T-helper 22 cell (primary cell): ENCODE measurements around the gene CLPX.
"Not testable (repeated sequence)": the region's sequence is repeated elsewhere in the genome, so short reads cannot be mapped to it uniquely, and the experiment has no call there.

Experiments
- DNase-seq: peaks from one replicate; pipeline ENCODE4 v3.0.0-alpha.2; 2020; ENCODE audit warnings: low read depth

Gene CLPX

GRCh38 chr15:65165875-65166274 is 19.3 kb downstream of the CLPX start:
- DNase-seq = no peak

- DNase-seq = no peak
Measured at GRCh38 chr15:65164139-65164538, 21.0 kb downstream of the CLPX start.

GRCh38 chr15:65163041-65163440 is 22.1 kb downstream of the CLPX start:
- DNase-seq = no peak

- DNase-seq = no peak
Measured at GRCh38 chr15:65156692-65157091, 28.4 kb downstream of the CLPX start.

GRCh38 chr15:65154720-65155119 is 30.4 kb downstream of the CLPX start:
- no peak for DNase-seq

GRCh38 chr15:65147902-65148301 is 37.2 kb downstream of the CLPX start:
- DNase-seq = no peak

- no peak for DNase-seq
Measured at GRCh38 chr15:65146438-65146837, 38.7 kb downstream of the CLPX start.

GRCh38 chr15:65138631-65139030 is 46.5 kb downstream of the CLPX start:
- DNase-seq = not testable (repeated sequence)

GRCh38 chr15:65137893-65138292 is 47.2 kb downstream of the CLPX start:
- DNase-seq = not testable (repeated sequence)

GRCh38 chr15:65137089-65137488 is 48.1 kb downstream of the CLPX start:
- DNase-seq = not testable (repeated sequence)

- DNase-seq = no peak
Measured at GRCh38 chr15:65134538-65134937, 50.6 kb downstream of the CLPX start.

GRCh38 chr15:65133548-65134200 is 51.5 kb downstream of the CLPX start, which contains the start of gene PDCD7:
Gene PDCD7 (minus strand): TSS chr15:65133808. CDS start chr15:65133781, 27 bp downstream.
- peak; percentile 71 for DNase-seq

- DNase-seq = no peak
Measured at GRCh38 chr15:65132878-65133547, 52.1 kb downstream of the CLPX start.

GRCh38 chr15:65130941-65131340 is 54.2 kb downstream of the CLPX start:
- DNase-seq = no peak

GRCh38 chr15:65115542-65115941 is 69.6 kb downstream of the CLPX start:
- no peak for DNase-seq

GRCh38 chr15:65115086-65115485 is 70.1 kb downstream of the CLPX start, which contains the start of gene UBAP1L:
Gene UBAP1L (minus strand): TSS chr15:65115200. CDS start chr15:65106215, 8,985 bp downstream.
- DNase-seq = no peak

GRCh38 chr15:65110676-65111292 is 74.4 kb downstream of the CLPX start:
- DNase-seq = no peak

- no peak for DNase-seq
Measured at GRCh38 chr15:65106011-65106590, 79.0 kb downstream of the CLPX start.

GRCh38 chr15:65105038-65105437 is 80.1 kb downstream of the CLPX start:
- DNase-seq = no peak

GRCh38 chr15:65102912-65103311 is 82.2 kb downstream of the CLPX start:
- DNase-seq = no peak

- DNase-seq = no peak
Measured at GRCh38 chr15:65101891-65102708, 83.0 kb downstream of the CLPX start.

GRCh38 chr15:65101411-65101890 is 83.7 kb downstream of the CLPX start:
- no peak for DNase-seq
